ENCODE data around the gene AFF2.

DNA sequence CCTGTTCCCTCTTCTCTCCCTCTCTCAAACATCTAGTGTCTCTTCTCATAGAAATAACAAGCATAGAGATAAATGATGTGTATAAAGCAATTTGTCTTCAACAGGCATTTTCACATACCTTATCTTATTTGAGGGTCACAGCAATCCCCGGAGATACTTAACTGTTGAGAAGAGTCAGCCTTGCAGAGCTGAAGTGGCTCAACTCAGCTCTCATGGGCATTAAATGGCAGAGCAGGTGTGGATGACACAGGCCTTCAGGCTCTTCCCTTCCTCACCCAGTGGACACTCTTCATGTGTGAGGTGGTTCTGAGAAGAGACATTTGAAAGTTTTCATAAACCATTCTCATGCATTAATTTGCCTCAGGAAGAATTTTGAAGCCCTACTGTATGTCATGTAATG is 134.2 kb downstream of the AFF2 start:
- no peak for TF ChIP-seq ZNF274 (IDR thresholded peaks at IDR 0.05; ENCODE audit: low read depth, low read length)
- TF ChIP-seq, protein P1, sequence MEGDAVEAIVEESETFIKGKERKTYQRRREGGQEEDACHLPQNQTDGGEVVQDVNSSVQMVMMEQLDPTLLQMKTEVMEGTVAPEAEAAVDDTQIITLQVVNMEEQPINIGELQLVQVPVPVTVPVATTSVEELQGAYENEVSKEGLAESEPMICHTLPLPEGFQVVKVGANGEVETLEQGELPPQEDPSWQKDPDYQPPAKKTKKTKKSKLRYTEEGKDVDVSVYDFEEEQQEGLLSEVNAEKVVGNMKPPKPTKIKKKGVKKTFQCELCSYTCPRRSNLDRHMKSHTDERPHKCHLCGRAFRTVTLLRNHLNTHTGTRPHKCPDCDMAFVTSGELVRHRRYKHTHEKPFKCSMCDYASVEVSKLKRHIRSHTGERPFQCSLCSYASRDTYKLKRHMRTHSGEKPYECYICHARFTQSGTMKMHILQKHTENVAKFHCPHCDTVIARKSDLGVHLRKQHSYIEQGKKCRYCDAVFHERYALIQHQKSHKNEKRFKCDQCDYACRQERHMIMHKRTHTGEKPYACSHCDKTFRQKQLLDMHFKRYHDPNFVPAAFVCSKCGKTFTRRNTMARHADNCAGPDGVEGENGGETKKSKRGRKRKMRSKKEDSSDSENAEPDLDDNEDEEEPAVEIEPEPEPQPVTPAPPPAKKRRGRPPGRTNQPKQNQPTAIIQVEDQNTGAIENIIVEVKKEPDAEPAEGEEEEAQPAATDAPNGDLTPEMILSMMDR (IDR thresholded peaks at IDR 0.05 in 2 of 3, conservative IDR thresholded peaks at IDR 0.05 in 1 of 3; ENCODE audit: borderline replicate concordance in 1 of 3, insufficient read depth in 1 of 3, low read depth in 2 of 3, low read length in 2 of 3) = no peak
- no peak for TF ChIP-seq POLR2AphosphoS5 (IDR thresholded peaks at IDR 0.05; ENCODE audit: low read depth, low read length)
- no peak for TF ChIP-seq FOSL1 (IDR thresholded peaks at IDR 0.05; ENCODE audit: low read depth)
- no peak for TF ChIP-seq POLR2A (IDR thresholded peaks at IDR 0.05; ENCODE audit: borderline replicate concordance, extremely low read depth, insufficient read depth, insufficient read length)
- no peak for TF ChIP-seq EZH2phosphoT487 (IDR thresholded peaks at IDR 0.05; ENCODE audit: borderline replicate concordance)

Measured in HCT116 (cell line).